IMR-90 (cell line): Measurements from ENCODE around the gene ZNRF4. TPM values are rescaled to one million over a fixed set of nuclear protein-coding genes. Genes with fewer than 3 reads are reported as not detected.

Experiments
- ATAC-seq: fragments of 200-7000 bp; cut with Tn5 transposase; 2 replicates; pipeline ENCODE4 v1.9.1; 2020; ENCODE audit warnings: low read depth, mild to moderate bottlenecking, moderate library complexity
- BruUV-seq: library from RNA; stranded (reverse); fragments of 400-500 nt; replicated peaks from 2 replicates; lab custom pipeline; 2021; lab: Mats Ljungman, UMichigan
- CTCF ChIA-PET: fragments of 300-600 bp; formaldehyde crosslinking; extraction: SDS; loops from one replicate; lab custom pipeline; 2021; ENCODE audit warnings: antibody characterized with exemption; lab: Yijun Ruan, JAX
- POLR2A ChIA-PET: fragments of 300-600 bp; sonication (Branson Sonifier 250); formaldehyde crosslinking; loops from one replicate; lab custom pipeline; 2022; ENCODE audit warnings: antibody characterized with exemption; ENCODE audit not compliant: unreplicated experiment; lab: Charles Lee
- DNase-seq: peaks from one replicate; pipeline ENCODE4 v3.0.0; 2013
- H2AFZ ChIP-seq: replicated peaks from 2 replicates; pipeline ENCODE3; 2013; ENCODE audit warnings: low read length, mild to moderate bottlenecking; ENCODE audit not compliant: poor library complexity
- H2AK5ac ChIP-seq: 2 replicates; pipeline ENCODE4 v1.6.1; 2013; ENCODE audit warnings: low read depth, low read length, inconsistent platforms
- H2AK9ac ChIP-seq: replicated peaks from 2 replicates; pipeline ENCODE3; 2013; ENCODE audit warnings: mild to moderate bottlenecking, low read depth, low read length, moderate library complexity; ENCODE audit not compliant: poor library complexity
- H2BK120ac ChIP-seq: 2 replicates; pipeline ENCODE4 v1.6.1; 2013; ENCODE audit warnings: low read depth, low read length, inconsistent platforms
- H2BK15ac ChIP-seq: 3 replicates; pipeline ENCODE4 v1.6.1; 2013; ENCODE audit warnings: low read depth, low read length, inconsistent platforms
- H2BK20ac ChIP-seq: 2 replicates; pipeline ENCODE4 v1.6.1; 2013; ENCODE audit warnings: low read depth, mild to moderate bottlenecking, inconsistent platforms, low read length, moderate library complexity
- H2BK5ac ChIP-seq: 2 replicates; pipeline ENCODE4 v1.6.1; 2013; ENCODE audit warnings: mild to moderate bottlenecking, low read depth, low read length, inconsistent platforms; ENCODE audit not compliant: poor library complexity, severe bottlenecking
- H3K14ac ChIP-seq: replicated peaks from 2 replicates; pipeline ENCODE4 v1.6.1; 2013; ENCODE audit warnings: low read depth, low read length, inconsistent platforms
- H3K18ac ChIP-seq: 2 replicates; pipeline ENCODE4 v1.6.1; 2013; ENCODE audit warnings: low read depth, low read length, control low read depth
- H3K23ac ChIP-seq: 2 replicates; pipeline ENCODE4 v1.6.1; 2013; ENCODE audit warnings: low read depth, low read length, inconsistent platforms
- H3K27ac ChIP-seq: 2 replicates; pipeline ENCODE4 v1.5.1; 2013; ENCODE audit warnings: mild to moderate bottlenecking, control low read depth, low read length; ENCODE audit not compliant: insufficient read depth
- H3K27me3 ChIP-seq: 2 replicates; pipeline ENCODE4 v1.6.1; 2013; ENCODE audit warnings: low read length; ENCODE audit not compliant: control insufficient read depth, insufficient read depth
- H3K36me3 ChIP-seq: 2 replicates; pipeline ENCODE4 v1.6.1; 2013; ENCODE audit warnings: low read length, mixed read lengths; ENCODE audit not compliant: control insufficient read depth, insufficient read depth
- H3K4ac ChIP-seq: 2 replicates; pipeline ENCODE4 v1.6.1; 2013; ENCODE audit warnings: low read depth, low read length, inconsistent platforms
- H3K4me1 ChIP-seq: 2 replicates; pipeline ENCODE4 v1.6.1; 2013; ENCODE audit warnings: low read length, mixed read lengths; ENCODE audit not compliant: control insufficient read depth, insufficient read depth
- H3K4me2 ChIP-seq: 2 replicates; pipeline ENCODE4 v1.6.1; 2013; ENCODE audit warnings: low read depth, mild to moderate bottlenecking, control low read depth, low read length, moderate library complexity
- H3K4me3 ChIP-seq: 2 replicates; pipeline ENCODE4 v1.5.1; 2013; ENCODE audit warnings: low read depth, mild to moderate bottlenecking, control low read depth, low read length, moderate library complexity; ENCODE audit not compliant: insufficient read depth
- H3K56ac ChIP-seq: 2 replicates; pipeline ENCODE4 v1.6.1; 2013; ENCODE audit warnings: low read length, inconsistent platforms; ENCODE audit not compliant: insufficient read depth; ENCODE audit errors: extremely low read depth
- H3K79me1 ChIP-seq, 2 experiments: 2 replicates each; pipeline ENCODE4 v1.6.1; 2013; ENCODE audit warnings: low read length in 2 of 2, inconsistent platforms in 1 of 2, low read depth in 1 of 2
- H3K9ac ChIP-seq: 2 replicates; pipeline ENCODE4 v1.6.1; 2013; ENCODE audit warnings: low read depth, low read length, control low read depth
- H3K9me1 ChIP-seq: 2 replicates; pipeline ENCODE4 v1.6.1; 2013; ENCODE audit warnings: low read length, inconsistent platforms; ENCODE audit not compliant: insufficient read depth
- H3K9me3 ChIP-seq: 2 replicates; pipeline ENCODE4 v1.6.1; 2013; ENCODE audit warnings: low read length; ENCODE audit not compliant: control insufficient read depth, insufficient read depth
- H4K20me1 ChIP-seq: 2 replicates; pipeline ENCODE4 v1.6.1; 2013; ENCODE audit warnings: low read length, inconsistent platforms; ENCODE audit not compliant: insufficient read depth
- H4K5ac ChIP-seq: 2 replicates; pipeline ENCODE4 v1.6.1; 2013; ENCODE audit warnings: mild to moderate bottlenecking, low read depth, low read length, control low read depth
- H4K8ac ChIP-seq, 2 experiments: 2 replicates each; pipeline ENCODE4 v1.6.1; 2013; ENCODE audit warnings: low read depth in 2 of 2, low read length in 2 of 2, control low read depth in 1 of 2, inconsistent platforms in 1 of 2
- H4K91ac ChIP-seq: 2 replicates; pipeline ENCODE4 v1.6.1; 2013; ENCODE audit warnings: low read depth, low read length, inconsistent platforms; ENCODE audit not compliant: insufficient read depth
- CEBPB ChIP-seq: IDR thresholded peaks from 2 replicates; pipeline ENCODE4 v1.6.1; 2012; ENCODE audit warnings: low read depth, low read length, improper control_type of control experiment
- MXI1 ChIP-seq: IDR thresholded peaks from 2 replicates; pipeline ENCODE4 v1.6.1; 2012; ENCODE audit warnings: low read depth, mild to moderate bottlenecking, low read length, moderate library complexity, borderline replicate concordance
- NFE2L2 ChIP-seq: fragments of 150-350 bp; IDR thresholded peaks from 2 replicates; pipeline ENCODE4 v1.6.1; 2016; ENCODE audit warnings: low read depth, mild to moderate bottlenecking, low read length
- POLR2A ChIP-seq: IDR thresholded peaks from 2 replicates; pipeline ENCODE4 v1.6.1; 2012; ENCODE audit warnings: mild to moderate bottlenecking, low read depth, low read length
- RCOR1 ChIP-seq: IDR thresholded peaks from 2 replicates; pipeline ENCODE4 v1.6.1; 2012; ENCODE audit warnings: mild to moderate bottlenecking, low read length, improper control_type of control experiment; ENCODE audit not compliant: insufficient replicate concordance
- SMC3 ChIP-seq: fragments of 150-350 bp; IDR thresholded peaks from 2 replicates; pipeline ENCODE4 v1.6.1; 2016; ENCODE audit warnings: low read depth, mild to moderate bottlenecking, antibody characterized with exemption, low read length, moderate library complexity
- dilution Hi-C: fragments of 300-500 bp; cut with HindIII; formaldehyde crosslinking; loops from one replicate; pipeline ENCODE4 v1.14.3; 2018; ENCODE audit warnings: low sequenced_read_pairs; ENCODE audit not compliant: unreplicated experiment
- in situ Hi-C: fragments of 300-500 bp; cut with MboI; formaldehyde crosslinking; loops from 3 replicates; pipeline ENCODE4 v1.14.3; 2019; ENCODE audit warnings: low sequenced_read_pairs, inconsistent platforms, mixed read lengths
- intact Hi-C: fragments of 100-400 bp; cut with micrococcal nuclease; formaldehyde crosslinking; loops from 2 replicates; pipeline ENCODE4 v1.10.0; 2022
- polyA plus RNA-seq, 3 experiments: library from polyadenylated mRNA; depleted of rRNA; stranded (reverse); fragments of >200 nt; gene quantifications; 2 replicates each; pipeline ENCODE4 v1.2.3, GENCODE V29; 2012; ENCODE audit warnings: low replicate concordance in 1 of 3
- total RNA-seq: library from RNA; depleted of rRNA; stranded (reverse); fragments of >200 nt; gene quantifications from 2 replicates; pipeline ENCODE4 v1.2.3, GENCODE V29; 2012
- TF ChIP-seq, protein P1 (sequence below): fragments of 150-350 bp; IDR thresholded peaks from 2 replicates; pipeline ENCODE4 v1.6.1; 2017; ENCODE audit warnings: mild to moderate bottlenecking, antibody characterized with exemption, low read length, low read depth

Gene ZNRF4
- total and polyA plus RNA-seq, 2 of the 4 experiments (the other 2 are of a cell fraction) = not detected

DNA sequence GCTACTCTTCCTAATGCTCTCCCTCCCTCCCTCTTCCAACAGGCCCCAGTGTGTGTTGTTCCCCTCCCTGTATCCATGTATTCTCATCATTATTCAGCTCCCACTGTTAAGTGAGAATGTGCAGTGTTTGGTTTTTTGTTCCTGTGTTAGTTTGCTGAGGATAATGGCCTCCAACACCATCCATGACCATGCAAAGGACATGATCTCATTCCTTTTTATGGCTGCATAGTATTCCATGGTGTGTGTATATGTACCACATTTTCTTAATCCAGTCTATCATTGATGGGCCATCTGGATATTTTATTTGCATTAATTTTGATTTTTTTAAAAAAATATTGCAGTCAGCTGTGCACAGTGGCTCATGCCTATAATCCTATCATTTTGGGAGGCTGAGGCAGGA is 15.8 kb upstream of the ZNRF4 start:
- no peak overlapping the region for H2AK5ac ChIP-seq
- no TSS peak for BruUV-seq
- no peak overlapping the region for H2BK120ac ChIP-seq
- H2AFZ ChIP-seq = no peak overlapping the region
- DNase-seq = no peak
- H4K8ac ChIP-seq = no peak overlapping the region
- intact Hi-C loops (no loop called here), dilution Hi-C loops (no loop called here), in situ Hi-C loops (no loop called here)
- H3K23ac ChIP-seq = no peak overlapping the region
- POLR2A ChIA-PET = no interaction called here
- no peak overlapping the region for H3K56ac ChIP-seq
- H2BK15ac ChIP-seq = no peak overlapping the region
- no peak overlapping the region for H3K9ac ChIP-seq
- H3K27ac ChIP-seq = no peak overlapping the region
- TF ChIP-seq MXI1 (no peak), RCOR1 (no peak), POLR2A (no peak), CEBPB (no peak), SMC3 (no peak), NFE2L2 (no peak)
- TF ChIP-seq, protein P1, sequence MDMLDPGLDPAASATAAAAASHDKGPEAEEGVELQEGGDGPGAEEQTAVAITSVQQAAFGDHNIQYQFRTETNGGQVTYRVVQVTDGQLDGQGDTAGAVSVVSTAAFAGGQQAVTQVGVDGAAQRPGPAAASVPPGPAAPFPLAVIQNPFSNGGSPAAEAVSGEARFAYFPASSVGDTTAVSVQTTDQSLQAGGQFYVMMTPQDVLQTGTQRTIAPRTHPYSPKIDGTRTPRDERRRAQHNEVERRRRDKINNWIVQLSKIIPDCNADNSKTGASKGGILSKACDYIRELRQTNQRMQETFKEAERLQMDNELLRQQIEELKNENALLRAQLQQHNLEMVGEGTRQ = no peak
- H2AK9ac ChIP-seq = no peak overlapping the region
- H3K79me1 ChIP-seq = no peaks in the 10 kb centered on the region
- H3K4me1 ChIP-seq = peaks cover 9% of the 10 kb centered on the region
- H3K9me3 ChIP-seq = no peaks in the 10 kb centered on the region
- no peak overlapping the region for H3K4ac ChIP-seq
- peaks cover 4% of the 10 kb centered on the region; the same call in 1 of the 2 replicates for H4K20me1 ChIP-seq
- no peak for ATAC-seq
- no peak overlapping the region for H2BK5ac ChIP-seq
- no peaks in the 10 kb centered on the region for H3K36me3 ChIP-seq
- no peak overlapping the region for H3K4me2 ChIP-seq
- no peak overlapping the region for H3K4me3 ChIP-seq
- H4K5ac ChIP-seq = no peak overlapping the region
- no peak overlapping the region for H2BK20ac ChIP-seq
- peaks cover 7% of the 10 kb centered on the region for H3K9me1 ChIP-seq
- CTCF ChIA-PET = no interaction called here
- peaks cover 5% of the 10 kb centered on the region; the same call in 1 of the 2 replicates for H3K27me3 ChIP-seq
- no peak overlapping the region for H4K91ac ChIP-seq
- H3K14ac ChIP-seq = no peak overlapping the region
- no peak overlapping the region for H3K18ac ChIP-seq
